Loucy (cell line): ENCODE data around the gene PODXL2.

ENCODE experiments used
- H2AFZ ChIP-seq: fragments of 200-600 bp; sonication (generic); 2 replicates; pipeline ENCODE4 v1.6.0; 2016; ENCODE audit warnings: antibody characterized with exemption, mild to moderate bottlenecking, low read length, moderate library complexity
- H3F3A ChIP-seq: fragments of 200-600 bp; 2 replicates; pipeline ENCODE4 v1.6.0; 2016; ENCODE audit warnings: antibody characterized with exemption, low read depth, mild to moderate bottlenecking
- H3K27me3 ChIP-seq: fragments of 200-600 bp; sonication (generic); 2 replicates; pipeline ENCODE4 v1.6.1; 2014; ENCODE audit warnings: low read length, mild to moderate bottlenecking; ENCODE audit not compliant: insufficient read depth, poor library complexity, severe bottlenecking
- H3K36me3 ChIP-seq: fragments of 200-600 bp; sonication (generic); 2 replicates; pipeline ENCODE4 v1.6.1; 2016; ENCODE audit warnings: low read length; ENCODE audit not compliant: insufficient read depth
- H3K4me1 ChIP-seq: fragments of 200-600 bp; sonication (generic); 2 replicates; pipeline ENCODE4 v1.5.1; 2014; ENCODE audit warnings: low read length, mild to moderate bottlenecking; ENCODE audit not compliant: insufficient read depth, poor library complexity, severe bottlenecking
- H3K4me2 ChIP-seq: fragments of 200-600 bp; sonication (generic); 2 replicates; pipeline ENCODE4 v1.6.0; 2014; ENCODE audit warnings: antibody characterized with exemption, low read length, low read depth, mild to moderate bottlenecking; ENCODE audit not compliant: poor library complexity, severe bottlenecking
- H3K4me3 ChIP-seq: fragments of 200-600 bp; sonication (generic); 2 replicates; pipeline ENCODE4 v1.5.1; 2014; ENCODE audit warnings: low read length, mild to moderate bottlenecking, mixed read lengths; ENCODE audit not compliant: poor library complexity, severe bottlenecking
- H3K79me2 ChIP-seq: fragments of 200-600 bp; sonication (generic); 2 replicates; pipeline ENCODE4 v1.6.1; 2014; ENCODE audit warnings: low read length; ENCODE audit not compliant: insufficient read depth
- H3K9ac ChIP-seq: fragments of 200-600 bp; sonication (generic); 2 replicates; pipeline ENCODE4 v1.6.0; 2014; ENCODE audit warnings: mild to moderate bottlenecking, low read depth, low read length, moderate library complexity; ENCODE audit not compliant: poor library complexity, severe bottlenecking
- H3K9me2 ChIP-seq: fragments of 200-600 bp; sonication (generic); replicated peaks from 2 replicates; pipeline ENCODE4 v1.6.1; 2016; ENCODE audit warnings: low read depth, low read length, mixed read lengths
- H3K9me3 ChIP-seq: fragments of 200-600 bp; sonication (generic); 2 replicates; pipeline ENCODE4 v1.6.1; 2014; ENCODE audit warnings: mild to moderate bottlenecking, antibody characterized with exemption, low read length, low read depth; ENCODE audit not compliant: insufficient read depth
- H4K20me1 ChIP-seq: fragments of 200-600 bp; sonication (generic); 2 replicates; pipeline ENCODE4 v1.6.0; 2014; ENCODE audit warnings: antibody characterized with exemption, low read length, mild to moderate bottlenecking; ENCODE audit not compliant: insufficient read depth, poor library complexity, severe bottlenecking
- CTCF ChIP-seq: fragments of 200-600 bp; sonication (generic); conservative IDR thresholded peaks from 2 replicates; pipeline ENCODE4 v1.5.1; 2014; ENCODE audit warnings: mild to moderate bottlenecking, antibody characterized with exemption, low read length
- EZH2phosphoT487 ChIP-seq: fragments of 200-600 bp; IDR thresholded peaks from 2 replicates; pipeline ENCODE4 v1.6.1; 2018; ENCODE audit warnings: antibody characterized with exemption, mild to moderate bottlenecking, moderate library complexity, borderline replicate concordance

The PODXL2 gene

GRCh38 chr3:127674790-127675189 is 45.8 kb downstream of the PODXL2 start:
- no peaks in the 10 kb centered on the region for H3K9me2 ChIP-seq
- TF ChIP-seq EZH2phosphoT487 = no peak
- no peak overlapping the region for H3K9ac ChIP-seq
- H2AFZ ChIP-seq = no peak overlapping the region
- H3K4me3 ChIP-seq = no peak overlapping the region
- peaks cover 13% of the 10 kb centered on the region for H3K4me1 ChIP-seq
- H3K4me2 ChIP-seq = no peak overlapping the region
- no peaks in the 10 kb centered on the region for H3F3A ChIP-seq
- no peaks in the 10 kb centered on the region for H3K9me3 ChIP-seq
- no peaks in the 10 kb centered on the region for H3K27me3 ChIP-seq
- peaks cover 21% of the 10 kb centered on the region for H3K79me2 ChIP-seq
- H3K36me3 ChIP-seq = no peaks in the 10 kb centered on the region
- H4K20me1 ChIP-seq = no peaks in the 10 kb centered on the region

DNA sequence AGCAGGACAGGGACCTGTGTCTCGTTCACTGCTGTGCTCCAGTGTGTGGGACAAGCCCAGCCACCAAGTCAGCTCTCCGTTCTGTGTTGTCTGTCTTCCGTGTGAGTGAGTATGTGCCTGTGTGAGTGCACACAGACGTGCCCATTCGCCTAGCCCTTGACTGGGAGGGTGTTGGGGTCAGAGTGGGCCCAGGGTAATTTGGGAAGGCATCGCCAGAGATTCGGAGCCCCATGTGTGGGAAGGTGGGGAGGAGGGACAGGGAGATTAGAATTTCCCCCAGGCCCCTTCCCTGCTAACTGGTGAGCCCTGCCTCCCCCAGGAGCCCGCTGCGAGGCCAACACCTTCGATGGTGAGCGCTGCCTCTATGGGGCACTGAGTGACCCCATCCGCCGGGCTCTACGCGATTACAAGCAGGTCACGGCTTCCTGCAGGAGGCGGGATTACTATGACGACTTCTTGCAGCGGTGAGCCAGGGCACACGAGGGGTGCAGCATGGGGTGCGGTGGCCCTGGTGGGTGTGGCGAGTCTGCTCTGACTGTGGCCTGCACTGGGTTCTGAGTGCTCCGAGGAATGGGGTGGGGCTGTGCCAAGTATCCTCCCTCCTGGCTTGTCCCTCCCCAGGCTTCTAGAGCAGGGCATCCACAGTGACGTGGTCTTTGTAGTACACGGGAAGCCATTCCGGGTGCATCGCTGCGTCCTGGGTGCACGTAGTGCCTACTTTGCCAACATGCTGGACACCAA is 46.8 kb downstream of the PODXL2 start:
- no peak overlapping the region for H2AFZ ChIP-seq
- H3F3A ChIP-seq = no peaks in the 10 kb centered on the region
- no peak overlapping the region for H3K4me3 ChIP-seq
- H3K79me2 ChIP-seq = peaks cover 21% of the 10 kb centered on the region
- no peak overlapping the region for H3K9ac ChIP-seq
- H3K4me2 ChIP-seq = no peak overlapping the region
- H3K27me3 ChIP-seq = no peaks in the 10 kb centered on the region
- no peaks in the 10 kb centered on the region for H3K9me2 ChIP-seq
- H3K4me1 ChIP-seq = peaks cover 13% of the 10 kb centered on the region
- H3K9me3 ChIP-seq = no peaks in the 10 kb centered on the region
- TF ChIP-seq CTCF (no peak), EZH2phosphoT487 (no peak)
- H3K36me3 ChIP-seq = no peaks in the 10 kb centered on the region
- H4K20me1 ChIP-seq = no peaks in the 10 kb centered on the region

- Histone ChIP-seq H3K27me3 (no peaks in the 10 kb centered on the region), H3F3A (no peaks in the 10 kb centered on the region), H3K9ac (no peak overlapping the region), H3K36me3 (no peaks in the 10 kb centered on the region), H3K79me2 (peaks cover 18% of the 10 kb centered on the region), H3K9me3 (no peaks in the 10 kb centered on the region), H2AFZ (no peak overlapping the region), H3K4me3 (no peak overlapping the region), H3K9me2 (no peaks in the 10 kb centered on the region), H3K4me1 (peaks cover 11% of the 10 kb centered on the region), H4K20me1 (no peaks in the 10 kb centered on the region), H3K4me2 (no peak overlapping the region)
- TF ChIP-seq CTCF (no peak), EZH2phosphoT487 (no peak)
These were observed 47.5 kb downstream of the PODXL2 start for GRCh38 chr3:127676456-127676855.

- Histone ChIP-seq H3K79me2 (peaks cover 13% of the 10 kb centered on the region), H3K9me3 (no peaks in the 10 kb centered on the region), H3K9me2 (no peaks in the 10 kb centered on the region), H3K36me3 (no peaks in the 10 kb centered on the region), H4K20me1 (no peaks in the 10 kb centered on the region), H3K27me3 (no peaks in the 10 kb centered on the region), H3K4me2 (no peak overlapping the region), H3K9ac (no peak overlapping the region), H3F3A (no peaks in the 10 kb centered on the region), H3K4me3 (no peak overlapping the region), H3K4me1 (peaks cover 9% of the 10 kb centered on the region), H2AFZ (no peak overlapping the region)
- no peak for TF ChIP-seq CTCF
- TF ChIP-seq EZH2phosphoT487 = no peak
These were observed 48.0 kb downstream of the PODXL2 start for GRCh38 chr3:127676921-127677351.
